Gastrocnemius medialis (tissue), 4 donors: ENCODE measurements around the gene RILPL2. TPM values are rescaled to one million over a fixed set of nuclear protein-coding genes. Genes with fewer than 3 reads are reported as not detected.
"Not testable (repeated sequence)": the region's sequence is repeated elsewhere in the genome, so short reads cannot be mapped to it uniquely, and the experiment has no call there.

ENCODE experiments used
- ATAC-seq, 2 donors: fragments of 150-250 bp; one replicate each; pipeline ENCODE4 v1.9.1; 2016
- DNase-seq, 2 donors: peaks; one replicate each; pipeline ENCODE4 v3.0.0-alpha.2; 2019
- H3K27ac ChIP-seq, 4 donors: fragments of 200-600 bp; sonication (generic); 1 replicate in 1 of 4; 2 replicates in 3 of 4; pipeline ENCODE4 v1.5.1; 2016 to 2018; ENCODE audit warnings: mild to moderate bottlenecking in 2 of 4, moderate library complexity in 1 of 4
- H3K27me3 ChIP-seq, 3 donors: fragments of 200-600 bp; sonication (generic) in 2 of 3; 1 replicate in 1 of 3; 2 replicates in 2 of 3; pipeline versions ENCODE4 v1.5.1 to v1.6.0; 2016 to 2019; ENCODE audit warnings: mild to moderate bottlenecking in 1 of 3, moderate library complexity in 1 of 3
- H3K36me3 ChIP-seq, 2 donors: fragments of 200-600 bp; sonication (generic) in 1 of 2; one replicate each; pipeline ENCODE4 v1.5.1; 2017 to 2018
- H3K4me1 ChIP-seq, 2 donors: fragments of 200-600 bp; sonication (generic) in 1 of 2; one replicate each; pipeline ENCODE4 v1.5.1; 2016 to 2017; ENCODE audit warnings: mild to moderate bottlenecking in 2 of 2
- H3K4me3 ChIP-seq, 4 donors: fragments of 200-600 bp; sonication (generic) in 3 of 4; 1 replicate in 1 of 4; 2 replicates in 3 of 4; pipeline ENCODE4 v1.5.1; 2016 to 2019; ENCODE audit warnings: mild to moderate bottlenecking in 2 of 4
- H3K9me3 ChIP-seq, 3 donors: fragments of 200-600 bp; sonication (generic) in 2 of 3; 1 replicate in 1 of 3; 2 replicates in 2 of 3; pipeline ENCODE4 v1.5.1; 2016 to 2019
- CTCF ChIP-seq, 5 experiments: fragments of 450-650 bp in 3 of 5; fragments of 200-600 bp in 2 of 5; sonication (generic) in 2 of 5; IDR thresholded peaks in 4 of 5; conservative IDR thresholded peaks in 1 of 5; 1 replicate in 4 of 5; 2 replicates in 1 of 5; pipeline ENCODE4 v1.5.1; 2016 to 2019; ENCODE audit warnings: antibody characterized with exemption in 5 of 5, mild to moderate bottlenecking in 3 of 5, moderate library complexity in 3 of 5
- POLR2A ChIP-seq, 2 donors: fragments of 450-650 bp; IDR thresholded peaks; one replicate each; pipeline ENCODE4 v1.6.1; 2017; ENCODE audit warnings: antibody characterized with exemption in 2 of 2, mild to moderate bottlenecking in 2 of 2, moderate library complexity in 2 of 2
- in situ Hi-C, 4 donors: fragments of 200-750 bp; cut with MboI; loops; one replicate each; pipeline versions ENCODE4 v1.15.0 to v1.8.0; 2017; ENCODE audit warnings: low sequenced_read_pairs in 4 of 4
- intact Hi-C: fragments of 100-400 bp; cut with DNase I; formaldehyde crosslinking; loops from one replicate; pipeline ENCODE4 v1.15.1; 2023; ENCODE audit warnings: low total_unique reads
- total RNA-seq, 4 donors: library from RNA; depleted of rRNA; stranded (reverse); fragments of >200 nt; gene quantifications; one replicate each; pipeline versions ENCODE4 v1.1.0 to v1.2.3, GENCODE V29; 2016

The RILPL2 gene
- total RNA-seq, 4 donors from 2014 or later, result 1.2 to 2.0 (median 1.7) TPM

- H3K9me3 ChIP-seq, result no peaks in the 10 kb centered on the region
- H3K27ac ChIP-seq, result peak overlapping the region; percentile 88 to 96 (median 96)
- DNase-seq (no peak), ATAC-seq (peak; percentile 18 to 28)
- no peak for TF ChIP-seq CTCF (IDR thresholded peaks at IDR 0.05 in 4 of 5, conservative IDR thresholded peaks at IDR 0.05 in 1 of 5)
- peak; percentile 43 to 62 for TF ChIP-seq POLR2A (IDR thresholded peaks at IDR 0.05)
- no peaks in the 10 kb centered on the region for H3K27me3 ChIP-seq
- in situ Hi-C loops (no loop called here), intact Hi-C loops (loop anchor here (1.0 to 5.0 kb wide), 5 partner anchors 24 to 194 kb away; partner anchors contain the start of genes MPHOSPH9, MTRFR and RILPL1)
- H3K36me3 ChIP-seq, result peaks cover 0 to 30% of the 10 kb centered on the region in 2 donors
- H3K4me3 ChIP-seq, result peak overlapping the region; percentile 51 to 73 (median 65)
- peaks cover 46 to 50% of the 10 kb centered on the region in 2 donors for H3K4me1 ChIP-seq
These were observed 47.4 kb downstream of the RILPL2 start for GRCh38 chr12:123388951-123389559.

- Histone ChIP-seq H3K4me1 (peaks cover 46 to 51% of the 10 kb centered on the region in 2 donors), H3K4me3 (peak overlapping the region; percentile 63 to 74 (median 66)), H3K36me3 (peaks cover 0 to 26% of the 10 kb centered on the region in 2 donors), H3K9me3 (no peaks in the 10 kb centered on the region), H3K27ac (peak overlapping the region; percentile 86 to 96 (median 94)), H3K27me3 (no peaks in the 10 kb centered on the region)
- TF ChIP-seq POLR2A (IDR thresholded peaks at IDR 0.05) (peak in 1 of 2 donors; percentile 8), CTCF (IDR thresholded peaks at IDR 0.05 in 4 of 5, conservative IDR thresholded peaks at IDR 0.05 in 1 of 5) (no peak)
- DNase-seq (peak; percentile 63 to 77), ATAC-seq (peak; percentile 57 to 61)
- intact Hi-C loops, result loop anchor here (1.0 to 5.0 kb wide), 5 partner anchors 23 to 194 kb away; partner anchors contain the start of genes MPHOSPH9, MTRFR and RILPL1
- in situ Hi-C loops, result no loop called here
These were observed 48.1 kb downstream of the RILPL2 start for GRCh38 chr12:123388177-123388950.

GRCh38 chr12:123387508-123388176 is 48.8 kb downstream of the RILPL2 start:
- Histone ChIP-seq H3K4me3 (peak overlapping the region; percentile 63 to 74 (median 66)), H3K9me3 (no peaks in the 10 kb centered on the region), H3K27me3 (no peaks in the 10 kb centered on the region), H3K4me1 (peaks cover 46 to 54% of the 10 kb centered on the region in 2 donors), H3K27ac (peak overlapping the region; percentile 86 to 96 (median 94)), H3K36me3 (peaks cover 0 to 19% of the 10 kb centered on the region in 2 donors)
- intact Hi-C loops (loop anchor here (1.0 to 5.0 kb wide), 5 partner anchors 22 to 195 kb away; partner anchors contain the start of genes MPHOSPH9, MTRFR and RILPL1), in situ Hi-C loops (no loop called here)
- TF ChIP-seq POLR2A (IDR thresholded peaks at IDR 0.05), result no peak
- no peak for TF ChIP-seq CTCF (IDR thresholded peaks at IDR 0.05 in 4 of 5, conservative IDR thresholded peaks at IDR 0.05 in 1 of 5)
- DNase-seq (no peak), ATAC-seq (no peak)

DNA sequence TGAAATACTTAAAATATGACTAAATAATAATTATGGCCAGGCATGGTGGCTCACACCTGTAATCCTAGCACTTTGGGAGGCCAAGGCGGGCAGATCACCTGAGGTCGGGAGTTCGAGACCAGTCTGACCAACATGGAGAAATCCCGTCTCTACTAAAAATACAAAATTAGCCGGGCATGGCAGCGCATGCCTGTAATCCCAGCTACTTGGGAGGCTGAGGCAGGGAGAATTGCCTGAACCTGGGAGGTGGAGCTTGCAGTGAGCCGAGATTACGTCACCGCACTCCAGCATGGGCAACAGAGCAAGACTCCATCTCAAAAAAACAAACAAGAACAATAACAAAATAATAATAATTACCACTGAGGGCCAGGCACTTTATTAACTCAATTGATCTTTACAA is 50.9 kb downstream of the RILPL2 start:
- DNase-seq, ATAC-seq, H3K4me3 ChIP-seq, H3K27me3 ChIP-seq, H3K27ac ChIP-seq, H3K36me3 ChIP-seq, H3K9me3 ChIP-seq, in situ Hi-C loops: not testable (repeated sequence)
- H3K4me1 ChIP-seq, result peaks cover 30 to 38% of the 10 kb centered on the region in 2 donors
- intact Hi-C loops, result loop anchor here (5.0 kb wide), 1 partner anchor 153 kb away; the partner anchor contains the start of genes MPHOSPH9 and MTRFR
